Muscle layer of colon (tissue), 2 donors: Measurements from ENCODE around the gene TBC1D1.

Experiments used
- H3K27ac ChIP-seq: one replicate; pipeline ENCODE4 v1.7.0; 2013; ENCODE audit warnings: low read depth, mild to moderate bottlenecking, low read length, moderate library complexity
- H3K27me3 ChIP-seq, 2 donors: one replicate each; pipeline ENCODE4 v1.7.0; 2013; ENCODE audit warnings: low read length in 2 of 2, mild to moderate bottlenecking in 2 of 2; ENCODE audit not compliant: insufficient read depth in 2 of 2, control insufficient read depth in 1 of 2
- H3K36me3 ChIP-seq: one replicate; pipeline ENCODE4 v1.7.0; 2013; ENCODE audit warnings: mild to moderate bottlenecking, low read length; ENCODE audit not compliant: insufficient read depth
- H3K4me1 ChIP-seq: one replicate; pipeline ENCODE4 v1.7.0; 2013; ENCODE audit warnings: mild to moderate bottlenecking, low read length; ENCODE audit not compliant: insufficient read depth
- H3K4me3 ChIP-seq, 2 donors: one replicate each; pipeline ENCODE4 v1.7.0; 2013; ENCODE audit warnings: low read length in 2 of 2, low read depth in 1 of 2, mild to moderate bottlenecking in 1 of 2, moderate library complexity in 1 of 2
- H3K9ac ChIP-seq: one replicate; pipeline ENCODE4 v1.7.0; 2013; ENCODE audit warnings: low read length
- H3K9me3 ChIP-seq: one replicate; pipeline ENCODE4 v1.7.0; 2013; ENCODE audit warnings: mild to moderate bottlenecking, low read length
- donor health status: abdominal sarcoma.
- donor health status: Adenocarcinoma of cecum.

The TBC1D1 gene

DNA sequence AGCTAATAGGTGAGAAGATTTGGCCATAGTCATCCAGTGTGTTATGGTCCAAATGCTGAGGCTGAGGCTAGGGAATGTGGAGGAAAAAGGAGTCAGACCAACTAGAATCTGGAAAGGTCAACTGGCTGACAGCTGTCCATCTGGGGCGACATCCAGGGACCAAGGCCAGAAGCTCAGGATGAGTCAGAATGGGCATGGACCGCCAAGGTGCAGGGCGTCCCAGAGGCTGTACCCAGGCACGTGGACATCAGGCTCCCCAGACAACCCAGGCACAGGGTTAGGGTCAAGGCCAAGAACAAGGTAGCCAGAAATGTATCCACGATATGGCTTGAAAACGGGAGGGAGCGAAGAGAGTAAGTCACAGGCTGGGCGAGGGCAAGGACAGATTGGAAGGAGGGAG is 43.2 kb downstream of the TBC1D1 start:
- Histone ChIP-seq H3K4me3 (no peak overlapping the region), H3K27me3 (no peaks in the 10 kb centered on the region), H3K36me3 (peaks cover 13% of the 10 kb centered on the region), H3K27ac (no peak overlapping the region), H3K4me1 (peaks cover 20% of the 10 kb centered on the region), H3K9ac (no peak overlapping the region), H3K9me3 (no peaks in the 10 kb centered on the region)

DNA sequence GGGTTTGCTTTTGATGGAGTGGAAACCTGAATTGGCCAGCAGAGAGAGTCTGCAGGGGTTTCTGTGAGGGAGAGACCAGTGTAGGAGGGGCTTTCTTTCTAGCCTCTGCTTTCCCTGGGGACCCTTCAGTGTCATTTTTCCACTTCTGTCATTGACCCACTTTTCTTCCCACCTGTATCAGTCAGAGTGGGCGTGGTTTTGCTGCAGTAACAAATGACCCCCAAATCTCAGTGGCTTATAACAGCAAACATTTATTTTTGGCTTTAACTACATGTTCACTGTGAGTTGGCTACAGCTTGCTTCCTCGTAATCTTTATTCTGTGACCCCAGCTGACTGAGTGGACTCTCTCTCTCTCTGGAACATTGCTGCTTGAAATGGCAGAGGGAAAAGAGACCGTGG is 43.7 kb downstream of the TBC1D1 start:
- Histone ChIP-seq H3K9ac (no peak overlapping the region), H3K36me3 (peaks cover 13% of the 10 kb centered on the region), H3K27ac (no peak overlapping the region), H3K27me3 (no peaks in the 10 kb centered on the region), H3K9me3 (no peaks in the 10 kb centered on the region), H3K4me1 (peaks cover 17% of the 10 kb centered on the region), H3K4me3 (no peak overlapping the region)

DNA sequence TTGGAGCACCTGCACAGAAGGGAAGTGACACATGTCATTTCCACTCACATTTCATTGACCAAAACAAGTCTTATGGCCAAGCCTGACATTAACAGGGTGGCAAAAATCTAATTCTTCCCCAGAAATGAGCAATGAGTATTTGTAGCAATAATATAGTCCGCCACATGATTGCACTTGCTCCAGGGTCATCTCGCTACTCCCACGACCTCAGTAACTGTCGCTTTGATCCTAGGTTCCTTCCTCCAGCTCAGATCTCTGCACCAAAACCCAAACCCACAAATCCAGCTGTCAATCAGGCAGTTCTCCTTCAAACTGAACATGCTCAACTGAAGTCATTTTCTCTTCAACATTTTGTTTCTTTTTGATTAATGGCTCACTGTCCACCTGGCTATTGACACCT is 44.1 kb downstream of the TBC1D1 start:
- Histone ChIP-seq H3K9me3 (no peaks in the 10 kb centered on the region), H3K9ac (no peak overlapping the region), H3K27ac (no peak overlapping the region), H3K4me3 (no peak overlapping the region), H3K4me1 (peaks cover 17% of the 10 kb centered on the region), H3K36me3 (peaks cover 13% of the 10 kb centered on the region), H3K27me3 (no peaks in the 10 kb centered on the region)

DNA sequence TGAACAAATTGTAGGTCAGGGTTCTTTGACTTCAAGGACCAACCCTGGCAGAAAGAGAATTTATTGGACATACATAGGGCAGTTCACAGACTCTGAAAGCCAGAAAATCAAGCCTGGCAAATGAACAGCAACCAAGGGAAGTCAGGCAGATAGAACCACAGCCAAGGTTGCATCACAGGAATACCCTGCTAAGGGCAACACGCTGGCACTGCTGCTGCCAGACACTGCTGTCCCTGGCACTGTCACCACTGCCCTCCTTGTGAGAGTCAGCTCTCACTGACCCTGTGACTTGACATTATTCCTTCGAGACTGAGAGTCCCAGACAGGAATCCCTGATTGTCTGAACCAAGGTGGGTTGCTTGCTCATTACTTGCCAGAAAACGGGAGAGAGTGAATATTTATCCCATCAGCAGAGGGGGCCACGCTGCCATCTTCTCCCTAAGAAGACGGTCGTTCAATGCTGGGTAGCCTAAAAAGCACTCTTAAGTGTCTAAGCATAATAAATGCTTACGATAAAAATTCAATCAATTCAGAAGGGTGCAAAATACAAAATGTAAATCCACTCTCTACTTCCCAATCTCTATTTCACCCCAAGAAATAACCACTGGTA is 46.1 kb downstream of the TBC1D1 start:
- Histone ChIP-seq H3K4me1 (peaks cover 13% of the 10 kb centered on the region), H3K27ac (no peak overlapping the region), H3K9me3 (no peaks in the 10 kb centered on the region), H3K27me3 (no peaks in the 10 kb centered on the region), H3K9ac (no peak overlapping the region), H3K4me3 (no peak overlapping the region), H3K36me3 (peaks cover 13% of the 10 kb centered on the region)

DNA sequence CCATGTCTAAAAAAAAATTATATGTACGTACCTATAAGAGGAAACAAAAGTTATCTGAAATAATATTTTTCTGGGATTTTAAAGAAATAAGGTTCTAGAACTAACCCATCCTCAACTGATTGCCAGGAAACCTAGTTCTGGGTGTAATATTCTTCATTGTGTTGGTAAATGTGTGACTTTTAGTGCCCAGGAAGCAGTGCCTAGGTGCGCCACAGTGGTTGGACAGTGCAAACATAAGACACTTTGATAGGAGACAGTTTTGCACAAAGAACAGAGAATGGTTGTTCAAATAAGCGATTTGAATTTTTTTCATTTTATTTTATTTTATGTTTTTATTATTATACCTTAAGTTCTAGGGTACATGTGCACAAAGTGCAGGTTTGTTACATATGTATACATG is 47.3 kb downstream of the TBC1D1 start:
- Histone ChIP-seq H3K4me3 (no peak overlapping the region), H3K27me3 (no peaks in the 10 kb centered on the region), H3K36me3 (peaks cover 13% of the 10 kb centered on the region), H3K9me3 (no peaks in the 10 kb centered on the region), H3K27ac (no peak overlapping the region), H3K9ac (no peak overlapping the region), H3K4me1 (peaks cover 11% of the 10 kb centered on the region)

DNA sequence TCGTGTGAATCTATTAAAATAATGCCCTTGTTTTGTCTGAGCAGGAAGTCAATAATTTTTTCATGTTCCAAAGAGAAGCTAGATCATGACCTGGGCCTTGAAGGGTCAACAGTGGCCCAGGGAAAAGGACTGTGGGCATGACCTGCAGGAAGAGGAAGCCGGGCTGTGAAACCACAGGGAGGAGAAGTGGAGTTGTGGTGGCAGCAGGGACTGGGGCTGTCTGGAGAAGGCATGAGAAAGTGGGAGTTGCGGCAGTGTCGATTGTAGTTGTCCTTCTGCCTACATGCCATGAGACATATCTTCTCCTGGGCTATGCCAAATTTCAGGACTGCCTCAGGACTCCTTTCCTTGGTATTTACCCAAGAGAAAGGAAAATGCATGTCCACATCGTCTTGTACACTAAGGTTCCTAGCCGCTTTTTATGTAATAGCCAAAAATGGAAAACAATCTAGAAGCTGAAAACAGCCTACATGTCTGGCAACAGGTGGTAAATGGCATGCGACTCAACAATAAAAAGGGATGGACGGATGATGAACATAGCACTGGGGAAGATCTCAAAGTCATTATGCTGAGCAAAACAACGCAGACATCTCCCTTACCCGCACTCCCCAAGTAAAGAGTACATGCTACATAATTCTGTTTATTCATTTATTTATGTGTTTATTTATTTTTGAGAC is 55.8 kb downstream of the TBC1D1 start:
- Histone ChIP-seq H3K4me3 (no peak overlapping the region), H3K36me3 (no peaks in the 10 kb centered on the region), H3K4me1 (peaks cover 23% of the 10 kb centered on the region), H3K9me3 (no peaks in the 10 kb centered on the region), H3K27ac (no peak overlapping the region), H3K9ac (no peak overlapping the region), H3K27me3 (no peaks in the 10 kb centered on the region)

DNA sequence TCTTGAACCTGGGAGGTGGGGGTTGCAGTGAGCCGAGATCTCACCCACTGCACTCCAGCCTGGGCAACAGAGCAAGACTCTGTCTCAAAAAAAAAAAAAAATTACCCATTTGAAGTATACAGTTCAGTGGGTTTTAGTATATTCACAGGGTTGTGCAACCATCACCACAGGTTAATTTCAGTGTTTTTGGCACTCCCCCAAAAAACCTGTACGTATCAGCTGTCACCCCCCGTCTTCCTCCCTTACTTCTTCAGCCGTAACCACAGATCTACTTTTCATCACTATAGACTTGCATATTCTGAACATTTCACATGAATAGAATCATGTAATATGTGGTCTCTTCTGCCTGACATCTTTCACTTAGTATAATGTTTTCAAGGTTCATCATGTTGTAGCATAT is 57.7 kb downstream of the TBC1D1 start:
- H3K9ac ChIP-seq, result no peak overlapping the region
- no peaks in the 10 kb centered on the region for H3K36me3 ChIP-seq
- H3K9me3 ChIP-seq, result no peaks in the 10 kb centered on the region
- H3K4me1 ChIP-seq, result peaks cover 27% of the 10 kb centered on the region
- H3K27ac ChIP-seq, result no peak overlapping the region
- no peak overlapping the region for H3K4me3 ChIP-seq
- H3K27me3 ChIP-seq, result no peaks in the 10 kb centered on the region

DNA sequence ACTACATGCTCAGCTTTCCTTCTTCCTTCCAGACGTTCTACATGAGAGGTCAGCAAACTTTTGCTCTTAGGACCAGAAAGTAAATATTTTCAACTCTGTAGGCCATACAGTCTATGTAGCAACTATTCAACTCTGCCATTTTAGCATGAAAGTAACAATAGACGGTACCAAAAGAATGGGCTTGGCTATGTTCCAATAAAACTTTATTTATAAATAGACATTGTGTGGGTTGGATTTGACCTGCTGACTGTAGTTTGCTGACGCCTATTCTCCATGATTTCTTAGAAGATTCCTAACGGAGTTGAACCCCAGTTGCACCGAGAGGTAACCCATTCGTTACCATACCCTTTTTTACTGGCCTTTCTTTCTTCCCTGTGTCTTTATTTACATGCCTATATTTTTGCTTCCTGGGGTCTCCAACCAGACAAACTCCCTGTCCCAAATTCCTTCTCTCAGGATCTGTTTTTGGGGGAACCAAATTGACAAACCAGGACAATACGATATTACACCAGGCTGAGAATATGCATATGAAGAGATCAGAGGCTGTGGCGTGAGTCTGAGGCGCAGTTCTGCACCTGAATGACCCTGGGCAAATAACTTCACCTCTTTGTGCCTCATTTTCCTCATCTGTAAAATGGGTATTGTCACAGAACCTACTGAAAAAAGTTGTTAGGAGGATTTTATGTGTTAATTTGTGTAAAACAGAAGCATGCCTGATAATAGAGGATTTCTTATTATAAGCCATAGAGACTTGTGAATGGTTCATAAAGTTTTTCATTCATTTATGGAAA is 58.9 kb downstream of the TBC1D1 start:
- Histone ChIP-seq H3K9ac (no peak overlapping the region), H3K9me3 (no peaks in the 10 kb centered on the region), H3K4me3 (no peak overlapping the region), H3K4me1 (peaks cover 32% of the 10 kb centered on the region), H3K27ac (no peak overlapping the region), H3K36me3 (no peaks in the 10 kb centered on the region), H3K27me3 (no peaks in the 10 kb centered on the region)

DNA sequence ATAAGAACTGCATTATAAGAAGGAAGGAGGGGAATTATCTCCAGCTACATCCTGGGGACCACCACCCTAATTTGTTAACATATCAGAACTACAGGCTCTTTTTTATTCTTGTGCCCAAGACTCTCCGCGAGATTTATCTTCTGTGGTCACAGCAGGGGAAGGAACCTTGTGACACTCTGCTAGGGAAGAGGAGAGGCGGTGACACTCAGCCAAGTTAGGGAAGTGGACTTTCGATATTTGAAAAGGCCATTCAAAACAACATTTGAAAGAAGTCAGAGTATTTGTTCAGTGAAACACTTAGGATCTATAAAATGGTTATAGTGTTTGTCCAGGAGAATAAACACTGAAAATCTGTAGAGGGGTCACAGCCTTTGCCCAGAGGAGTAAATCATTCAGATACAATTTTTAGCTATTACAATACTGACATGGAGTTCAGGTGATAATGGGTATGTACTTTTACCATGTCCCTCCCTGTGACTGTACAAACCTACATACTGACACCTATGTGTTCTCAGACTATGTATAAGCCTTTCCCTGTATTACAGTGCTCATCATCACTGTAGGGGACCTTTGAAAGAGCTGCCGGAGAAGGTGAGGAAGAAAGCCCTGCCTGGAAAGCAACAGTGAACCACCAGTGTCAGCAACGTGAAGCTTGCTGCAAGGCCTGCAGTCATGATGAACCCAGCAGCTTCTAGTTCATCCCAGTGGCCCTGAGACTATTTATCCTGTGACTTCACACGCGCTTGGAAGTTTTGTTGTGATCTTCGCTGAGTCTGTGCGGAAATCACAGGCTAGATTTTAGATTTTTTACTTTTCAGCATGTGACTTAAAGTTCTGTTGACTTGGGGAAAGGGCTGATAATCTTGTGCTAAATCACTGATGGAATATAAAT is 60.8 kb downstream of the TBC1D1 start:
- Histone ChIP-seq H3K27ac (no peak overlapping the region), H3K4me3 (no peak overlapping the region), H3K9me3 (no peaks in the 10 kb centered on the region), H3K36me3 (no peaks in the 10 kb centered on the region), H3K4me1 (peaks cover 19% of the 10 kb centered on the region), H3K9ac (no peak overlapping the region), H3K27me3 (no peaks in the 10 kb centered on the region)

DNA sequence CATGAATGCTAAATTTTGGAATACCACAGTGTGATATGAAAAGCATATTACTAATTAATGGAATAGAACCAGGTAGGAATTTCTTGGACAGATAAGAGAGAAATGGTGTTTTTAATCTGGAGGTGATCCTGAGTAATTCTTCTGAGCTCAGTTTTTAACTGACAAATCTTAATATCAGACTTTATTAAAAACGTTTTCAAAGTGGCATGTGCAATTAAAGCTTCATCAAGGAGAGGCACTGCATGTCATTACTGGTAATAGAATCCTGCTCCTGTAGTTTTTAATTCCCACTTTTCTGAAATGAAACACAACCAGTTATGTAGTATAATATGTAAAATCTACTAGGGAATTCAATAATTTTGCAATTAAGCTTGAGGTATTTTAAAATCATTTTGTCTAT is 62.3 kb downstream of the TBC1D1 start:
- Histone ChIP-seq H3K36me3 (no peaks in the 10 kb centered on the region), H3K9ac (no peak overlapping the region)

More for the DNA sequence above, 62.3 kb downstream of the TBC1D1 start:
- no peak overlapping the region for H3K27ac ChIP-seq
- H3K4me1 ChIP-seq, result peaks cover 20% of the 10 kb centered on the region
- H3K27me3 ChIP-seq, result no peaks in the 10 kb centered on the region
- no peak overlapping the region for H3K4me3 ChIP-seq
- no peaks in the 10 kb centered on the region for H3K9me3 ChIP-seq
